ENCODE data around the gene BUB1.
"Not testable (repeated sequence)": the region's sequence is repeated elsewhere in the genome, so short reads cannot be mapped to it uniquely, and the experiment has no call there.

BUB1 gene

GRCh38 chr2:110691612-110692258 lies 13.9 kb upstream of the BUB1 start:
- no peak for DNase-seq (ENCODE audit: low spot score)

GRCh38 chr2:110690083-110690965 lies 12.5 kb upstream of the BUB1 start:
- no peak for DNase-seq (ENCODE audit: low spot score)

GRCh38 chr2:110688594-110689091 lies 10.8 kb upstream of the BUB1 start:
- DNase-seq (ENCODE audit: low spot score): no peak

GRCh38 chr2:110687775-110688484 lies 10.1 kb upstream of the BUB1 start:
- DNase-seq (ENCODE audit: low spot score): not testable (repeated sequence)

- no peak for DNase-seq (ENCODE audit: low spot score)
These were observed 5.0 kb upstream of the BUB1 start for GRCh38 chr2:110682872-110683271.

GRCh38 chr2:110682267-110682666 lies 4.4 kb upstream of the BUB1 start:
- no peak for DNase-seq (ENCODE audit: low spot score)

GRCh38 chr2:110680709-110681108 lies 2.8 kb upstream of the BUB1 start:
- no peak for DNase-seq (ENCODE audit: low spot score)

GRCh38 chr2:110679865-110680264 lies 2.0 kb upstream of the BUB1 start:
- DNase-seq (ENCODE audit: low spot score): no peak

- DNase-seq (ENCODE audit: low spot score): no peak
These were observed 1.5 kb upstream of the BUB1 start for GRCh38 chr2:110679337-110679707.

GRCh38 chr2:110678457-110679336 lies 834 bp upstream of the BUB1 start:
- DNase-seq (ENCODE audit: low spot score): peak; percentile 20

- DNase-seq (ENCODE audit: low spot score): no peak
These were observed 783 bp downstream of the BUB1 start for GRCh38 chr2:110677080-110677479.

GRCh38 chr2:110675679-110676078 lies 2.2 kb downstream of the BUB1 start:
- DNase-seq (ENCODE audit: low spot score): no peak

GRCh38 chr2:110674620-110675555 lies 3.0 kb downstream of the BUB1 start:
- DNase-seq (ENCODE audit: low spot score): no peak

- no peak for DNase-seq (ENCODE audit: low spot score)
These were observed 4.7 kb downstream of the BUB1 start for GRCh38 chr2:110673201-110673600.

GRCh38 chr2:110670826-110671225 lies 7.0 kb downstream of the BUB1 start:
- DNase-seq (ENCODE audit: low spot score): no peak

GRCh38 chr2:110669079-110669478 lies 8.8 kb downstream of the BUB1 start:
- no peak for DNase-seq (ENCODE audit: low spot score)

GRCh38 chr2:110667071-110667470 lies 10.8 kb downstream of the BUB1 start:
- DNase-seq (ENCODE audit: low spot score): no peak

GRCh38 chr2:110664135-110664534 lies 13.7 kb downstream of the BUB1 start:
- DNase-seq (ENCODE audit: low spot score): no peak

GRCh38 chr2:110662560-110662959 lies 15.3 kb downstream of the BUB1 start:
- DNase-seq (ENCODE audit: low spot score): no peak

- no peak for DNase-seq (ENCODE audit: low spot score)
These were observed 17.3 kb downstream of the BUB1 start for GRCh38 chr2:110660558-110660957.
